OCI-LY7 (cell line): Measurements from ENCODE around the gene SV2C. TPM values are rescaled to one million over a fixed set of nuclear protein-coding genes. Genes with fewer than 3 reads are reported as not detected.

Source experiments
- BruUV-seq: library from RNA; stranded (reverse); fragments of 400-500 nt; replicated peaks from 2 replicates; lab custom pipeline; 2021; lab: Mats Ljungman, UMichigan
- CTCF ChIA-PET: fragments of 300-600 bp; sonication (Branson Sonifier 250); formaldehyde crosslinking; loops from one replicate; lab custom pipeline; 2022; ENCODE audit warnings: antibody characterized with exemption; ENCODE audit not compliant: unreplicated experiment; lab: Charles Lee
- POLR2A ChIA-PET: fragments of 300-600 bp; sonication (Branson Sonifier 250); formaldehyde crosslinking; loops from one replicate; lab custom pipeline; 2022; ENCODE audit warnings: antibody characterized with exemption; lab: Charles Lee
- DNase-seq: peaks from one replicate; pipeline ENCODE4 v3.0.0-alpha.2; 2015; ENCODE audit warnings: low spot score
- H2AFZ ChIP-seq: fragments of 200-600 bp; sonication (generic), shearing (Covaris generic); 2 replicates; pipeline ENCODE4 v1.6.1; 2014; ENCODE audit warnings: mild to moderate bottlenecking, antibody characterized with exemption, low read length, moderate library complexity
- H3K27ac ChIP-seq: fragments of 200-600 bp; sonication (generic); 2 replicates; pipeline ENCODE4 v1.5.1; 2014; ENCODE audit warnings: mixed run types, low read depth, mild to moderate bottlenecking, moderate library complexity, low read length, inconsistent platforms; ENCODE audit not compliant: poor library complexity, severe bottlenecking
- H3K36me3 ChIP-seq: fragments of 200-600 bp; sonication (generic); 2 replicates; pipeline ENCODE4 v1.6.1; 2014; ENCODE audit warnings: mild to moderate bottlenecking, antibody characterized with exemption, low read length, moderate library complexity, mixed read lengths; ENCODE audit not compliant: insufficient read depth
- H3K4me1 ChIP-seq: fragments of 200-600 bp; sonication (generic); 2 replicates; pipeline ENCODE4 v1.5.1; 2014; ENCODE audit warnings: mild to moderate bottlenecking, low read length; ENCODE audit not compliant: insufficient read depth, poor library complexity, severe bottlenecking
- H3K4me2 ChIP-seq: fragments of 200-600 bp; sonication (generic); 2 replicates; pipeline ENCODE4 v1.6.1; 2014; ENCODE audit warnings: mild to moderate bottlenecking, low read length
- H3K4me3 ChIP-seq: fragments of 200-600 bp; sonication (generic); 2 replicates; pipeline ENCODE4 v1.5.1; 2014; ENCODE audit warnings: mild to moderate bottlenecking, low read depth, low read length; ENCODE audit not compliant: poor library complexity, severe bottlenecking
- H3K79me2 ChIP-seq: fragments of 200-600 bp; sonication (generic); 2 replicates; pipeline ENCODE4 v1.6.1; 2016; ENCODE audit warnings: low read depth, mild to moderate bottlenecking, low read length, moderate library complexity, mixed read lengths; ENCODE audit not compliant: insufficient read depth
- H3K9me2 ChIP-seq: fragments of 200-600 bp; sonication (generic); 2 replicates; pipeline ENCODE4 v1.6.1; 2016; ENCODE audit warnings: mild to moderate bottlenecking, low read length, mixed read lengths; ENCODE audit not compliant: insufficient read depth
- H3K9me3 ChIP-seq: fragments of 200-600 bp; sonication (generic); 2 replicates; pipeline ENCODE4 v1.6.1; 2014; ENCODE audit warnings: mild to moderate bottlenecking, mixed run types, low read length, mixed read lengths
- H4K20me1 ChIP-seq: fragments of 200-600 bp; sonication (generic); 2 replicates; pipeline ENCODE4 v1.6.1; 2014; ENCODE audit warnings: mild to moderate bottlenecking, antibody characterized with exemption, low read length, moderate library complexity, mixed read lengths; ENCODE audit not compliant: insufficient read depth
- EZH2phosphoT487 ChIP-seq: fragments of 200-600 bp; sonication (generic); IDR thresholded peaks from 2 replicates; pipeline ENCODE4 v1.6.1; 2018; ENCODE audit warnings: low read depth, borderline replicate concordance, mild to moderate bottlenecking, mixed run types, antibody characterized with exemption, low read length, moderate library complexity, mixed read lengths
- intact Hi-C: fragments of 100-400 bp; cut with micrococcal nuclease; formaldehyde crosslinking; loops from one replicate; pipeline ENCODE4 v1.10.0; 2022; ENCODE audit not compliant: unreplicated experiment
- total RNA-seq, 2 experiments: library from RNA; depleted of rRNA in 1 of 2; stranded (reverse); fragments of >200 nt in 1 of 2; shearing (Covaris generic) in 1 of 2; gene quantifications; 2 replicates each; pipeline ENCODE4 v1.2.3, GENCODE V29; 2014 to 2022
- TF ChIP-seq, protein P1 (sequence below): fragments of 200-600 bp; sonication (generic); conservative IDR thresholded peaks from 2 replicates; pipeline ENCODE4 v1.5.1; 2014; ENCODE audit warnings: mild to moderate bottlenecking, antibody characterized with exemption, low read length, moderate library complexity, mixed read lengths

SV2C gene
- total RNA-seq, 2 experiments from 2014 or later = not detected

DNA sequence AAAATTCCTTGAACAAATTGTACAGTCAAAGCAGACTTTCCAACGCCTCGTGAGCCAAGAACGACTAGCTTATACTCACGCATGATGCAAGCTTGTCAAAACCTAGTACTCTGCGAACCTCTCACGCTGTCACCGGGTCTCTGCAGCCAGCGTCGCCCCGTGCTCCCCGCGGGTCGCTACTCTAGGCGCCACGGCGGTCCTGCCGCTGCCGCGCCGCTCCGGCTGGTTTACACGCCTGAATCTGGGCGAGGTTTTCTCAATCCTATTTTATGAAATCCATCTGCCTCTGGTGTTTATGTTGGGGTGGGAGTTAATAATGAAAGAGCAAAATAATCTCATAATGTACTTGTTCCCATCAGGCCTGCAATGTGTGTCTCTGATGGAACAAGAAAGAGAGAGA is 90.9 kb downstream of the SV2C start:
- Histone ChIP-seq H3K4me2 (no peak overlapping the region), H4K20me1 (no peaks in the 10 kb centered on the region), H3K79me2 (no peaks in the 10 kb centered on the region), H3K4me1 (peaks cover 15% of the 10 kb centered on the region), H2AFZ (no peak overlapping the region), H3K9me3 (no peaks in the 10 kb centered on the region), H3K4me3 (no peak overlapping the region), H3K9me2 (no peaks in the 10 kb centered on the region), H3K36me3 (no peaks in the 10 kb centered on the region), H3K27ac (no peak overlapping the region)
- no TSS peak for BruUV-seq
- ChIA-PET POLR2A (no interaction called here), CTCF (no interaction called here)
- no peak for DNase-seq
- no peak for TF ChIP-seq EZH2phosphoT487
- TF ChIP-seq, protein P1, sequence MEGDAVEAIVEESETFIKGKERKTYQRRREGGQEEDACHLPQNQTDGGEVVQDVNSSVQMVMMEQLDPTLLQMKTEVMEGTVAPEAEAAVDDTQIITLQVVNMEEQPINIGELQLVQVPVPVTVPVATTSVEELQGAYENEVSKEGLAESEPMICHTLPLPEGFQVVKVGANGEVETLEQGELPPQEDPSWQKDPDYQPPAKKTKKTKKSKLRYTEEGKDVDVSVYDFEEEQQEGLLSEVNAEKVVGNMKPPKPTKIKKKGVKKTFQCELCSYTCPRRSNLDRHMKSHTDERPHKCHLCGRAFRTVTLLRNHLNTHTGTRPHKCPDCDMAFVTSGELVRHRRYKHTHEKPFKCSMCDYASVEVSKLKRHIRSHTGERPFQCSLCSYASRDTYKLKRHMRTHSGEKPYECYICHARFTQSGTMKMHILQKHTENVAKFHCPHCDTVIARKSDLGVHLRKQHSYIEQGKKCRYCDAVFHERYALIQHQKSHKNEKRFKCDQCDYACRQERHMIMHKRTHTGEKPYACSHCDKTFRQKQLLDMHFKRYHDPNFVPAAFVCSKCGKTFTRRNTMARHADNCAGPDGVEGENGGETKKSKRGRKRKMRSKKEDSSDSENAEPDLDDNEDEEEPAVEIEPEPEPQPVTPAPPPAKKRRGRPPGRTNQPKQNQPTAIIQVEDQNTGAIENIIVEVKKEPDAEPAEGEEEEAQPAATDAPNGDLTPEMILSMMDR = no peak
- intact Hi-C loops = loop anchor here (10.0 kb wide), 3 partner anchors 99 to 371 kb away; partner anchors contain the start of gene IQGAP2

DNA sequence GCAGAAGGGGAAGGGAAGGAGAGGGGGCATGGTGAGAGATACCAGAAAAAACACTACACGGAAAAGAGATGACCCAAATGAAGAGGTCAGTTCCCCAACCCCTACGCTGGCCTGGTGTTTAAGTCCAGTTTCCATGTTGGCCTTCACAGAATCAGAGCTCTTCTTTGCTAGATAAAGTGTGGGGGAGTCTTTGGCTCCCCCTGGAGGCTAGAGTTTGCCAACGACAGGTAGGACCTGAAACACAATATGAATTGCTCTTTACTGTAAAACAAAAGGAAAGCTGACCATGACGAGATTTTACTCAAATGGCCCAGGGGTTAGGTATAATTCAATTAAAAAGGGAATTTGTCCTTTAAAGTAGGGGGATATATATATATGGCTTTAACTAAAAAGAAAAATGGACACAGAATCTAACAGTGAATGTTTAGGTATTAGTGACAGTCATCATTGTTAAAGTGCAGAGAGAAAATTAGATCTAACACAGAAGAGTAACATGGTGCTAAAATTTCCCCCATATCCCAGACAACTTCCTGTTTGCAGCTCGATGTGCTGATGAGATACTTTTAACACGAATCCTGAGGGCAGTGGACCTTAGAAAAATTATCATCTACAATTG is 92.0 kb downstream of the SV2C start:
- Histone ChIP-seq H3K36me3 (no peaks in the 10 kb centered on the region), H3K4me1 (peaks cover 15% of the 10 kb centered on the region), H3K27ac (no peak overlapping the region), H2AFZ (peak overlapping the region; percentile 35; the same call in 1 of the 2 replicates), H3K79me2 (no peaks in the 10 kb centered on the region), H3K4me2 (peak overlapping the region; percentile 54), H3K9me2 (no peaks in the 10 kb centered on the region), H3K4me3 (no peak overlapping the region), H3K9me3 (no peaks in the 10 kb centered on the region), H4K20me1 (no peaks in the 10 kb centered on the region)
- ChIA-PET CTCF (no interaction called here), POLR2A (interaction anchor here (0.7 to 1.8 kb wide), 2 partner anchors 8 to 281 kb away, joined by 3 to 4 read pairs; no protein-coding TSS in a partner anchor)
- BruUV-seq = no TSS peak
- intact Hi-C loops = loop anchor here (5.0 to 10.0 kb wide), 4 partner anchors 100 to 458 kb away; partner anchors contain the start of genes IQGAP2 and POC5
- TF ChIP-seq EZH2phosphoT487 = no peak
- TF ChIP-seq, protein P1 = peak; percentile 99
- peak; percentile 68 for DNase-seq
